GM12892 (cell line): ENCODE data around the gene TSPAN13.

Experiments
- POLR2A ChIP-seq: IDR thresholded peaks from 2 replicates; pipeline ENCODE4 v1.6.1; 2011; ENCODE audit warnings: low read depth, low read length, control low read depth
- POLR2AphosphoS5 ChIP-seq: IDR thresholded peaks from 2 replicates; pipeline ENCODE4 v1.6.1; 2011; ENCODE audit warnings: low read depth, low read length, control low read depth
- TAF1 ChIP-seq: IDR thresholded peaks from 2 replicates; pipeline ENCODE4 v1.6.1; 2011; ENCODE audit warnings: low read depth, mild to moderate bottlenecking, control low read depth, low read length, borderline replicate concordance

GRCh38 chr7:16724344-16724743, 29.2 kb upstream of the TSPAN13 start:
- no peak for TF ChIP-seq POLR2A
- no peak for TF ChIP-seq TAF1
- no peak for TF ChIP-seq POLR2AphosphoS5
